ENCODE measurements around the gene PHACTR1. TPM values are rescaled to one million over a fixed set of nuclear protein-coding genes. Genes with fewer than 3 reads are reported as not detected.

The PHACTR1 gene
- total RNA-seq, 1 experiment from 2014 or later: not detected

DNA sequence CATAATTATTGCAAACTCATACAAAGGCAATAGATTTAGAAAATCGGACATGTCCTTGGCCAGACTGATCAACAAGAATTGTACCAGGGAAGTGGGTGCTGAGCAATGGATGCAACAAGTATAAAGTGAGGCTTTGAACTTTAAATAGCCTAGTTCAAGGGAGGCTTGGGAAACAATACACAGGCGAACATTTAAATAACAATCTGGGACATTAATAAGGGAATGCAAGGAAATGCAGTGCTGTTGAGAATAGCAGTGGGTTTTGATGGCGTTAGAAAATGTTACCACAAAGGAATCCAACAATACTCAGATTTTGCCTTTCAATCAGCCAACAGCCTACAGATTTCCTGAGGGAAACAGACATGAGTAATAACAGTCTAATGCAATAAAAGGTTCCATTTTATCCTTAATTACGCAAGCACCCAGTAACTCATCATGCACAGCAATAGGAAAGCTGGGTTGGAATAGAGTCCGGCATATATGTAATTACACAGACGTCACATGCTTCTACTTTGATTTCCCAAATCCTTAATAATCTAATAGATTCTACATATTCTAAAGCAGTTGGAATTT lies 134.6 kb downstream of the PHACTR1 start:
- no peaks in the 10 kb centered on the region for H3K9me3 ChIP-seq (ENCODE audit: low read length)
- no peaks in the 10 kb centered on the region for H3K79me2 ChIP-seq (ENCODE audit: low read length)
- POLR2A ChIA-PET (ENCODE audit: unreplicated experiment): no interaction called here
- TF ChIP-seq EZH2phosphoT487 (IDR thresholded peaks at IDR 0.05; ENCODE audit: borderline replicate concordance, low read length): no peak
- TF ChIP-seq, protein P1, sequence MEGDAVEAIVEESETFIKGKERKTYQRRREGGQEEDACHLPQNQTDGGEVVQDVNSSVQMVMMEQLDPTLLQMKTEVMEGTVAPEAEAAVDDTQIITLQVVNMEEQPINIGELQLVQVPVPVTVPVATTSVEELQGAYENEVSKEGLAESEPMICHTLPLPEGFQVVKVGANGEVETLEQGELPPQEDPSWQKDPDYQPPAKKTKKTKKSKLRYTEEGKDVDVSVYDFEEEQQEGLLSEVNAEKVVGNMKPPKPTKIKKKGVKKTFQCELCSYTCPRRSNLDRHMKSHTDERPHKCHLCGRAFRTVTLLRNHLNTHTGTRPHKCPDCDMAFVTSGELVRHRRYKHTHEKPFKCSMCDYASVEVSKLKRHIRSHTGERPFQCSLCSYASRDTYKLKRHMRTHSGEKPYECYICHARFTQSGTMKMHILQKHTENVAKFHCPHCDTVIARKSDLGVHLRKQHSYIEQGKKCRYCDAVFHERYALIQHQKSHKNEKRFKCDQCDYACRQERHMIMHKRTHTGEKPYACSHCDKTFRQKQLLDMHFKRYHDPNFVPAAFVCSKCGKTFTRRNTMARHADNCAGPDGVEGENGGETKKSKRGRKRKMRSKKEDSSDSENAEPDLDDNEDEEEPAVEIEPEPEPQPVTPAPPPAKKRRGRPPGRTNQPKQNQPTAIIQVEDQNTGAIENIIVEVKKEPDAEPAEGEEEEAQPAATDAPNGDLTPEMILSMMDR (conservative IDR thresholded peaks at IDR 0.05; ENCODE audit: low read depth, low read length): no peak
- H3K27me3 ChIP-seq (ENCODE audit: low read length): peaks cover 50% of the 10 kb centered on the region
- H3K4me2 ChIP-seq (ENCODE audit: low read length): no peak overlapping the region
- no peaks in the 10 kb centered on the region for H3K36me3 ChIP-seq (ENCODE audit: low read depth, low read length)
- ATAC-seq (no peak), DNase-seq (no peak)
- no peak overlapping the region for H3K4me3 ChIP-seq (ENCODE audit: low read length)
- no peaks in the 10 kb centered on the region for H3K4me1 ChIP-seq (ENCODE audit: insufficient read depth, low read length)
- no peaks in the 10 kb centered on the region for H4K20me1 ChIP-seq (ENCODE audit: low read length)
- CTCF ChIA-PET: no interaction called here
- no peaks in the 10 kb centered on the region for H3F3A ChIP-seq (ENCODE audit: low read length, unreplicated experiment)
- H3K9me2 ChIP-seq (replicated peaks; ENCODE audit: low read length): no peaks in the 10 kb centered on the region
- H2AFZ ChIP-seq (ENCODE audit: low read length): no peak overlapping the region
- BruUV-seq (replicated peaks): no TSS peak
- intact Hi-C loops (cut with micrococcal nuclease): no loop called here
- H3K27ac ChIP-seq (ENCODE audit: low read length): no peak overlapping the region
- no peak overlapping the region for H3K9ac ChIP-seq (ENCODE audit: low read length)

DNA sequence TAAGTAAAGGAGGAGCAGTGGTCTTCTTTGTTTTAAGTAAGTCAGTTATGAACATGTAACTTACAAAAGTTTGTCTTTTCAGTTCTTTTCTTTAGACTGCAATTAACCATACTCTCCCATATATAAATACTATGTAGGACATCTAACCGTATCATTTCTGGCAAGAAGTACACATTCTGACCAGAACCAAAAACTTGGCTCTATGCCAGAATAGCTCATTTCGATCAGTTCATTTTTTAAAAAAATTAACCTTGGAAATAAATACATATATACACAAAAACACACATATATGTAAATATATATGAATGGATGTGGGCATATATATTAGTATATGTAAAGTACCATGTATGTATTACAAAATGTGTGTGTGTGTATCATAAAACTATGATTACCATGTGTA lies 145.0 kb downstream of the PHACTR1 start:
- no peaks in the 10 kb centered on the region for H3K9me2 ChIP-seq (replicated peaks; ENCODE audit: low read length)
- DNase-seq (no peak), ATAC-seq (no peak)
- no peak overlapping the region for H3K27ac ChIP-seq (ENCODE audit: low read length)
- no peaks in the 10 kb centered on the region for H3F3A ChIP-seq (ENCODE audit: low read length, unreplicated experiment)
- H3K9ac ChIP-seq (ENCODE audit: low read length): no peak overlapping the region
- no peak overlapping the region for H3K4me3 ChIP-seq (ENCODE audit: low read length)
- TF ChIP-seq EZH2 (IDR thresholded peaks at IDR 0.05; ENCODE audit: low read length, unreplicated experiment) (no peak), EZH2phosphoT487 (IDR thresholded peaks at IDR 0.05; ENCODE audit: borderline replicate concordance, low read length) (no peak)
- TF ChIP-seq, protein P1 (conservative IDR thresholded peaks at IDR 0.05; ENCODE audit: low read depth, low read length): no peak
- no peaks in the 10 kb centered on the region for H3K36me3 ChIP-seq (ENCODE audit: low read depth, low read length)
- H3K4me2 ChIP-seq (ENCODE audit: low read length): no peak overlapping the region
- ChIA-PET POLR2A (ENCODE audit: unreplicated experiment) (no interaction called here), CTCF (no interaction called here)
- H3K4me1 ChIP-seq (ENCODE audit: insufficient read depth, low read length): no peaks in the 10 kb centered on the region
- H4K20me1 ChIP-seq (ENCODE audit: low read length): no peaks in the 10 kb centered on the region
- H3K9me3 ChIP-seq (ENCODE audit: low read length): no peaks in the 10 kb centered on the region
- intact Hi-C loops (cut with micrococcal nuclease): no loop called here
- no peak overlapping the region for H2AFZ ChIP-seq (ENCODE audit: low read length)
- BruUV-seq (replicated peaks): no TSS peak
- peaks cover 59% of the 10 kb centered on the region for H3K27me3 ChIP-seq (ENCODE audit: low read length)
- H3K79me2 ChIP-seq (ENCODE audit: low read length): no peaks in the 10 kb centered on the region

DNA sequence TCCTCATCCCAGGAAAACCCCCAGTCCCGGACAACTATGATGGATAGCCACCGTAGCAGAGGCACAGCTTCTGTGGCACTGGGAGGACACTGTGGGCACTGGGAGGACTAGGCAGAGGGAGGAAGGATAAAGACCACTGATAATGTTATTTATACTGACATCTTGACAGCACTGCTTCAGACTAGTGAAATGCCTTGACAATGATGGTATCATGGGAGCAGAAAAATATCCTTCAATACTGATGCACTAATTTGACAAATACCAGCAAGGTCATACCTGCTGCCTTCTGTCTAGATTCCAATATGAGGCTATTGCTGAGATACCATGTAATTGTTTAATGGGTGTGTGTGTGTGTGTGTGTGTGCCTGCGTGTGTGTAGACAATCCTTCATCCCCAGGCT lies 148.6 kb downstream of the PHACTR1 start:
- no peaks in the 10 kb centered on the region for H4K20me1 ChIP-seq (ENCODE audit: low read length)
- H3K4me2 ChIP-seq (ENCODE audit: low read length): no peak overlapping the region
- H3K9ac ChIP-seq (ENCODE audit: low read length): no peak overlapping the region
- intact Hi-C loops (cut with micrococcal nuclease): no loop called here
- H3K27me3 ChIP-seq (ENCODE audit: low read length): peaks cover 65% of the 10 kb centered on the region
- no peak overlapping the region for H2AFZ ChIP-seq (ENCODE audit: low read length)
- ChIA-PET CTCF (no interaction called here), POLR2A (ENCODE audit: unreplicated experiment) (no interaction called here)
- H3K9me3 ChIP-seq (ENCODE audit: low read length): no peaks in the 10 kb centered on the region
- no peaks in the 10 kb centered on the region for H3K4me1 ChIP-seq (ENCODE audit: insufficient read depth, low read length)
- DNase-seq (no peak), ATAC-seq (no peak)
- no TSS peak for BruUV-seq (replicated peaks)
- no peaks in the 10 kb centered on the region for H3F3A ChIP-seq (ENCODE audit: low read length, unreplicated experiment)
- TF ChIP-seq, protein P1 (conservative IDR thresholded peaks at IDR 0.05; ENCODE audit: low read depth, low read length): no peak
- TF ChIP-seq EZH2 (IDR thresholded peaks at IDR 0.05; ENCODE audit: low read length, unreplicated experiment) (no peak), EZH2phosphoT487 (IDR thresholded peaks at IDR 0.05; ENCODE audit: borderline replicate concordance, low read length) (no peak)
- no peaks in the 10 kb centered on the region for H3K79me2 ChIP-seq (ENCODE audit: low read length)
- no peaks in the 10 kb centered on the region for H3K9me2 ChIP-seq (replicated peaks; ENCODE audit: low read length)
- no peak overlapping the region for H3K27ac ChIP-seq (ENCODE audit: low read length)
- H3K4me3 ChIP-seq (ENCODE audit: low read length): no peak overlapping the region
- no peaks in the 10 kb centered on the region for H3K36me3 ChIP-seq (ENCODE audit: low read depth, low read length)

Measured in PC-3 (cell line).